ENCODE results near the gene SAMD10. TPM values are rescaled to one million over a fixed set of nuclear protein-coding genes. Genes with fewer than 3 reads are reported as not detected.

The SAMD10 gene
- total and polyA plus RNA-seq, 10 of the 15 experiments (the other 5 are each of a cell fraction or from before 2014, with no cell fraction given): 1.3 to 51.4 (median 17.9) TPM

DNA sequence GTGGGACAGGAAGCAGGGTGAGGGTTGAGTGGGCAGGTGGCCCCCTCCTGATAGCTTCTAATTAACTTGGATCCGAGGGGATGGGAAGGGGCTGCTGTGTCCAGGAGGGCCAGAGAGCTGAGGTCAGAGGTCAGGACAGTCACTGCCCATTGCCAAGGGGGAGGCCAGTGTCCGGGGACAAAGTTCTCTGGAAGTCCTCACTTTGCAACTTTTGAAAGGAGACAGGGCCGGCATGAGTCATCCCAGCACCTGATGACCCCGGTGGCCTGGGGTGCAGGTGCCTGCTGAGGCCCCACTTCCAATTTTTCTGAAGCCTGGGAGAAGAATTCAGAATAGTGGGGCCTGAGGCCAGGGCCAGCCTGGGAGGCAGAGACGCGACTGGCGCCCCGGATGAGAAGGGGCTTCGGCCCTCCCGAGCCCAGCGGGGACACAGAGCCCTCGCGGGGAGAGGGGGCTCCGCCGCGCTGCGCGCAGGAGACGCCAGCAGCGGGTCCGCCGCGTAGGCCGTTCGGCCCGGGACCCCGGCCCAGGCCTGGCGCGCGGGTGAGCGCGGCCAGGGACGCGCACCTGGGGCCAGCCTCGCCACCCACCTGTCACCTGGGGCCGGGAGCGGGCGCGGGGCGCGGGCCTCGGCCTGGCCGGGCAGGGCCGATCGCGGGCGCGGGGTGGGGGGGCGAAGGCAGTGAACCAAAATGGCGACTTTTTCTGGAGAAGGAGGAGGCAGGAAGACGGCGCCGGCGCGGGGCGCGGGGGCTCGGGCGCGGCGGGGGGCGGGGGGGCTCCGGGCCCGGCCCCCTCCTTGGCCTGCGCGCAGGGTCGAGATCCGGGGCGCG lies 10.3 kb downstream of the SAMD10 start (continued):
- TF ChIP-seq, protein P1, sequence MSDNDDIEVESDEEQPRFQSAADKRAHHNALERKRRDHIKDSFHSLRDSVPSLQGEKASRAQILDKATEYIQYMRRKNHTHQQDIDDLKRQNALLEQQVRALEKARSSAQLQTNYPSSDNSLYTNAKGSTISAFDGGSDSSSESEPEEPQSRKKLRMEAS (IDR thresholded peaks at IDR 0.05; ENCODE audit: low read depth, low read length): no peak
- TF ChIP-seq DPF2 (IDR thresholded peaks at IDR 0.05) (peak; percentile 66; the same call in 1 of the 2 replicates), YY1 (IDR thresholded peaks at IDR 0.05; ENCODE audit: low read depth, low read length) (peak; percentile 81), CREB1 (IDR thresholded peaks at IDR 0.05; ENCODE audit: low read depth) (no peak), NRF1 (conservative IDR thresholded peaks at IDR 0.05; ENCODE audit: low read depth, low read length) (no peak), GATAD2B (conservative IDR thresholded peaks at IDR 0.05; ENCODE audit: low read depth) (peak; percentile 67; the same call in 1 of the 2 replicates), IKZF2 (IDR thresholded peaks at IDR 0.05) (no peak), NR2F1 (conservative IDR thresholded peaks at IDR 0.05) (peak; percentile 90), IKZF1 (conservative IDR thresholded peaks at IDR 0.05) (0 out of 2 replicates have a peak, but pooled peaks have one; percentile 29), ZNF622 (IDR thresholded peaks at IDR 0.05) (no peak), TCF3 (IDR thresholded peaks at IDR 0.05; ENCODE audit: borderline replicate concordance, insufficient read depth, low read depth, low read length) (no peak), RFX5 (IDR thresholded peaks at IDR 0.05; ENCODE audit: low read depth, low read length) (no peak)
- TF ChIP-seq, protein P2, sequence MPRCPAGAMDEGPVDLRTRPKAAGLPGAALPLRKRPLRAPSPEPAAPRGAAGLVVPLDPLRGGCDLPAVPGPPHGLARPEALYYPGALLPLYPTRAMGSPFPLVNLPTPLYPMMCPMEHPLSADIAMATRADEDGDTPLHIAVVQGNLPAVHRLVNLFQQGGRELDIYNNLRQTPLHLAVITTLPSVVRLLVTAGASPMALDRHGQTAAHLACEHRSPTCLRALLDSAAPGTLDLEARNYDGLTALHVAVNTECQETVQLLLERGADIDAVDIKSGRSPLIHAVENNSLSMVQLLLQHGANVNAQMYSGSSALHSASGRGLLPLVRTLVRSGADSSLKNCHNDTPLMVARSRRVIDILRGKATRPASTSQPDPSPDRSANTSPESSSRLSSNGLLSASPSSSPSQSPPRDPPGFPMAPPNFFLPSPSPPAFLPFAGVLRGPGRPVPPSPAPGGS (IDR thresholded peaks at IDR 0.05; ENCODE audit: borderline replicate concordance, insufficient read depth, low read depth, low read length, poor library complexity, severe bottlenecking): no peak

Data from GM12878 (cell line).